Caco-2 (cell line): ENCODE data around the gene CLHC1. TPM values are rescaled to one million over a fixed set of nuclear protein-coding genes. Genes with fewer than 3 reads are reported as not detected.

Source experiments
- BruUV-seq: library from RNA; stranded (reverse); fragments of 400-500 nt; replicated peaks from 2 replicates; lab custom pipeline; 2021; lab: Mats Ljungman, UMichigan
- CTCF ChIA-PET: fragments of 300-600 bp; sonication (Branson Sonifier 250); formaldehyde crosslinking; loops from one replicate; lab custom pipeline; 2022; ENCODE audit warnings: antibody characterized with exemption; lab: Charles Lee
- POLR2A ChIA-PET: fragments of 300-600 bp; sonication (Branson Sonifier 250); formaldehyde crosslinking; loops from one replicate; lab custom pipeline; 2022; ENCODE audit warnings: antibody characterized with exemption; lab: Charles Lee
- DNase-seq, 2 experiments: peaks; one replicate each; pipeline versions ENCODE4 v3.0.0 to v3.0.0-alpha.2; 2020 to 2022
- H3K27me3 ChIP-seq: replicated peaks from 2 replicates; pipeline ENCODE4 v1.6.0; 2011; ENCODE audit warnings: low read length; ENCODE audit not compliant: control insufficient read depth, insufficient read depth
- H3K36me3 ChIP-seq: 2 replicates; pipeline ENCODE4 v1.5.1; 2011; ENCODE audit warnings: low read length; ENCODE audit not compliant: control insufficient read depth, insufficient read depth
- H3K4me1 ChIP-seq: fragments of 250-450 bp; sonication (Bioruptor Pico); 2 replicates; pipeline ENCODE4 v1.5.1; 2020; ENCODE audit warnings: mild to moderate bottlenecking
- H3K4me3 ChIP-seq: 2 replicates; pipeline ENCODE4 v1.5.1; 2011; ENCODE audit warnings: low read depth, mild to moderate bottlenecking, control low read depth, low read length
- H3K9me3 ChIP-seq: fragments of 250-450 bp; sonication (Bioruptor Pico); 2 replicates; pipeline ENCODE4 v1.5.1; 2020; ENCODE audit warnings: mild to moderate bottlenecking, moderate library complexity
- H3K27ac Mint-ChIP-seq: one replicate; pipeline ENCODE4 v1.8.0; 2022; ENCODE audit warnings: mixed read lengths; ENCODE audit not compliant: unreplicated experiment
- H3K27me3 Mint-ChIP-seq: one replicate; pipeline ENCODE4 v1.8.0; 2022; ENCODE audit warnings: mixed read lengths; ENCODE audit not compliant: insufficient read depth, unreplicated experiment
- H3K36me3 Mint-ChIP-seq: one replicate; pipeline ENCODE4 v1.8.0; 2022; ENCODE audit warnings: mild to moderate bottlenecking, mixed read lengths; ENCODE audit not compliant: insufficient read depth, unreplicated experiment
- H3K4me1 Mint-ChIP-seq: one replicate; pipeline ENCODE4 v1.8.0; 2022; ENCODE audit warnings: low read depth, mixed read lengths; ENCODE audit not compliant: unreplicated experiment
- H3K4me3 Mint-ChIP-seq: one replicate; pipeline ENCODE4 v1.8.0; 2022; ENCODE audit warnings: mild to moderate bottlenecking, moderate library complexity, mixed read lengths; ENCODE audit not compliant: unreplicated experiment
- H3K9me3 Mint-ChIP-seq: one replicate; pipeline ENCODE4 v1.8.0; 2022; ENCODE audit warnings: mixed read lengths; ENCODE audit not compliant: unreplicated experiment
- CTCF ChIP-seq, 2 experiments: fragments of 200-600 bp in 1 of 2; IDR thresholded peaks; 1 replicate in 1 of 2; 2 replicates in 1 of 2; pipeline versions ENCODE4 v1.5.1 to v1.8.0; 2011 to 2022; ENCODE audit warnings: antibody characterized with exemption in 1 of 2, control low read depth in 1 of 2, inconsistent platforms in 1 of 2, low read depth in 1 of 2, low read length in 1 of 2, mild to moderate bottlenecking in 1 of 2, moderate library complexity in 1 of 2; ENCODE audit not compliant: insufficient read depth in 1 of 2, severe bottlenecking in 1 of 2, unreplicated experiment in 1 of 2
- intact Hi-C: fragments of 100-400 bp; cut with micrococcal nuclease; formaldehyde crosslinking; loops from one replicate; pipeline ENCODE4 v1.10.0; 2022; ENCODE audit not compliant: unreplicated experiment
- total RNA-seq: library from RNA; stranded (reverse); gene quantifications from 2 replicates; pipeline ENCODE4 v1.2.3, GENCODE V29; 2022

The CLHC1 gene
- total RNA-seq, 1 experiment from 2014 or later: 13.4 TPM

- no peaks in the 10 kb centered on the region for H3K36me3 ChIP-seq
- Mint-ChIP-seq H3K9me3 (no peaks in the 10 kb centered on the region), H3K27me3 (no peaks in the 10 kb centered on the region), H3K4me3 (no peak overlapping the region), H3K27ac (peak overlapping the region; percentile 72), H3K4me1 (peaks cover 40% of the 10 kb centered on the region), H3K36me3 (no peaks in the 10 kb centered on the region)
- peaks cover 39% of the 10 kb centered on the region for H3K4me1 ChIP-seq
- H3K9me3 ChIP-seq: no peaks in the 10 kb centered on the region
- H3K27me3 ChIP-seq: no peaks in the 10 kb centered on the region
- DNase-seq: no peak
- TF ChIP-seq CTCF (IDR thresholded peaks at IDR 0.05; ENCODE audit: insufficient read depth in 1 of 2, low read depth in 1 of 2, low read length in 1 of 2, severe bottlenecking in 1 of 2, unreplicated experiment in 1 of 2): no peak
- intact Hi-C loops: no loop called here
- POLR2A ChIA-PET: interaction anchor here (1.3 kb wide), 1 partner anchor 112 kb away, joined by 4 read pairs; the partner anchor contains the start of gene RTN4
- no peak overlapping the region for H3K4me3 ChIP-seq
- BruUV-seq: no TSS peak
- CTCF ChIA-PET: interaction anchor here (1.8 to 2.3 kb wide), 2 partner anchors 147 to 263 kb away, joined by 4 to 5 read pairs; no protein-coding TSS in a partner anchor
These were observed 69.6 kb downstream of the CLHC1 start for GRCh38 chr2:55162284-55163006.

GRCh38 chr2:55161295-55162210, 70.5 kb downstream of the CLHC1 start:
- DNase-seq: no peak
- intact Hi-C loops: no loop called here
- Histone ChIP-seq H3K36me3 (no peaks in the 10 kb centered on the region), H3K4me3 (no peak overlapping the region), H3K4me1 (peaks cover 48% of the 10 kb centered on the region), H3K9me3 (no peaks in the 10 kb centered on the region), H3K27me3 (no peaks in the 10 kb centered on the region)
- TF ChIP-seq CTCF (IDR thresholded peaks at IDR 0.05; ENCODE audit: insufficient read depth in 1 of 2, low read depth in 1 of 2, low read length in 1 of 2, severe bottlenecking in 1 of 2, unreplicated experiment in 1 of 2): no peak
- ChIA-PET CTCF (no interaction called here), POLR2A (no interaction called here)
- Mint-ChIP-seq H3K27ac (no peak overlapping the region), H3K4me3 (no peak overlapping the region), H3K36me3 (no peaks in the 10 kb centered on the region), H3K9me3 (no peaks in the 10 kb centered on the region), H3K27me3 (no peaks in the 10 kb centered on the region), H3K4me1 (peaks cover 49% of the 10 kb centered on the region)
- BruUV-seq: no TSS peak

GRCh38 chr2:55160422-55160821, 71.7 kb downstream of the CLHC1 start:
- intact Hi-C loops: no loop called here
- BruUV-seq: no TSS peak
- CTCF ChIA-PET: interaction anchor here (0.7 kb wide), 1 partner anchor 7 kb away, joined by 3 read pairs; no protein-coding TSS in a partner anchor
- H3K4me3 Mint-ChIP-seq: no peak overlapping the region
- H3K9me3 ChIP-seq: no peaks in the 10 kb centered on the region
- POLR2A ChIA-PET: interaction anchor here (0.9 kb wide), 1 partner anchor 110 kb away, joined by 4 read pairs; the partner anchor contains the start of gene RTN4
- H3K4me1 Mint-ChIP-seq: peaks cover 58% of the 10 kb centered on the region
- no peak overlapping the region for H3K27ac Mint-ChIP-seq
- peaks cover 59% of the 10 kb centered on the region for H3K4me1 ChIP-seq
- H3K4me3 ChIP-seq: no peak overlapping the region
- DNase-seq: no peak
- H3K27me3 Mint-ChIP-seq: no peaks in the 10 kb centered on the region
- no peak for TF ChIP-seq CTCF (IDR thresholded peaks at IDR 0.05; ENCODE audit: insufficient read depth in 1 of 2, low read depth in 1 of 2, low read length in 1 of 2, severe bottlenecking in 1 of 2, unreplicated experiment in 1 of 2)
- no peaks in the 10 kb centered on the region for H3K9me3 Mint-ChIP-seq
- H3K36me3 ChIP-seq: no peaks in the 10 kb centered on the region
- no peaks in the 10 kb centered on the region for H3K27me3 ChIP-seq
- no peaks in the 10 kb centered on the region for H3K36me3 Mint-ChIP-seq
